COLO668 (cell line): Measurements from ENCODE around the gene MTOR.

Source experiments
- DNase-seq: peaks from one replicate; lab custom pipeline; 2025; ENCODE audit not compliant: unreplicated experiment; lab: John Stamatoyannopoulos, UW

Gene MTOR

GRCh38 chr1:11227106-11228077 is 35.0 kb downstream of the MTOR start:
- no peak for DNase-seq

GRCh38 chr1:11216074-11216473 is 46.3 kb downstream of the MTOR start:
- no peak for DNase-seq

GRCh38 chr1:11215381-11216005 is 46.9 kb downstream of the MTOR start:
- no peak for DNase-seq

GRCh38 chr1:11214698-11215380 is 47.5 kb downstream of the MTOR start:
- no peak for DNase-seq

GRCh38 chr1:11211925-11212587 is 50.3 kb downstream of the MTOR start:
- no peak for DNase-seq

- no peak for DNase-seq
Measured at GRCh38 chr1:11211461-11211860, 50.9 kb downstream of the MTOR start.

GRCh38 chr1:11207898-11208611 is 54.3 kb downstream of the MTOR start:
- DNase-seq = no peak

GRCh38 chr1:11204396-11205190 is 57.8 kb downstream of the MTOR start:
- no peak for DNase-seq

- no peak for DNase-seq
Measured at GRCh38 chr1:11198851-11199594, 63.3 kb downstream of the MTOR start.

GRCh38 chr1:11198257-11198656 is 64.1 kb downstream of the MTOR start:
- no peak for DNase-seq

- DNase-seq = no peak
Measured at GRCh38 chr1:11197359-11197758, 65.0 kb downstream of the MTOR start.

GRCh38 chr1:11196945-11197344 is 65.4 kb downstream of the MTOR start:
- DNase-seq = no peak

- DNase-seq = no peak
Measured at GRCh38 chr1:11194407-11195176, 67.8 kb downstream of the MTOR start.

GRCh38 chr1:11193376-11193775 is 69.0 kb downstream of the MTOR start:
- no peak for DNase-seq

- DNase-seq = no peak
Measured at GRCh38 chr1:11188858-11189451, 73.4 kb downstream of the MTOR start, which contains the start of gene ANGPTL7. ANGPTL7 (plus strand) TSS chr1:11189355; CDS start chr1:11189580, 225 bp downstream.

- no peak for DNase-seq
Measured at GRCh38 chr1:11188381-11188780, 74.0 kb downstream of the MTOR start.

- DNase-seq = no peak
Measured at GRCh38 chr1:11187931-11188330, 74.4 kb downstream of the MTOR start.

- DNase-seq = no peak
Measured at GRCh38 chr1:11187494-11187893, 74.9 kb downstream of the MTOR start.
